ENCODE data around the gene ZXDA.
"Not testable (repeated sequence)": the region's sequence is repeated elsewhere in the genome, so short reads cannot be mapped to it uniquely, and the experiment has no call there.

The ZXDA gene

DNA sequence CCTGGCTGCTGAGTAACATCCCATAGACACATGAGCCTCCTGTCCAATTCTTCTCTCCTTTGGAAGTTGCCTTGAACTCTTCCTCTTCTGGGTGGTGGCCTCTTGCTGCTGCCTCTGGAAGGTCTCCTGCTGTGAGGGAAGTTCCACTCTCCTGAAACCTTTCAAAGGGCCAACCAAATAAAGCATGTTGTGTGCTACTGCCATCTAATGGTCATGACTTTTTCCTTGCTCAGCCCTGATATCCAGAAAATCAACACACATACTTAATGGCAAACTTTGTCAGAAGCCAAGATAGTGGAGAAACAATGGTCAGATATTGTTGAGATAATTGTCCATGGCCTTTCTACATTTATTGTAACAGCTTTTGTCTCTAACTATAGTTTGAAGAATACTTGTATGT, 19.1 kb upstream of the ZXDA start:
- Histone ChIP-seq H3K36me3 (ENCODE audit: control insufficient read depth, insufficient read depth, low read length) (no peaks in the 10 kb centered on the region), H3K4ac (ENCODE audit: low read depth, low read length) (no peak overlapping the region), H3K56ac (ENCODE audit: low read length) (no peak overlapping the region), H3K18ac (ENCODE audit: low read length) (no peak overlapping the region), H2BK5ac (ENCODE audit: low read length) (no peak overlapping the region), H2AK5ac (ENCODE audit: low read length) (no peak overlapping the region), H3K9ac (ENCODE audit: low read length) (no peak overlapping the region), H3K23ac (ENCODE audit: low read length) (no peak overlapping the region), H3K4me1 (ENCODE audit: control insufficient read depth, low read depth, low read length) (no peaks in the 10 kb centered on the region), H3K79me2 (ENCODE audit: control insufficient read depth, insufficient read depth, low read length) (no peaks in the 10 kb centered on the region), H3K4me3 (ENCODE audit: low read length) (no peak overlapping the region), H3K27me3 (ENCODE audit: insufficient read depth, low read length, poor library complexity) (no peaks in the 10 kb centered on the region), H2BK120ac (ENCODE audit: low read depth, low read length) (no peak overlapping the region), H3K4me2 (ENCODE audit: low read length) (no peak overlapping the region), H4K8ac (ENCODE audit: low read depth, low read length) (no peak overlapping the region), H3K27ac (ENCODE audit: low read depth, low read length) (no peak overlapping the region), H3K79me1 (ENCODE audit: low read length) (no peaks in the 10 kb centered on the region), H2BK15ac (replicated peaks; ENCODE audit: low read depth) (no peak overlapping the region), H4K5ac (ENCODE audit: low read length) (no peak overlapping the region)
- peak; percentile 38 for DNase-seq

DNA sequence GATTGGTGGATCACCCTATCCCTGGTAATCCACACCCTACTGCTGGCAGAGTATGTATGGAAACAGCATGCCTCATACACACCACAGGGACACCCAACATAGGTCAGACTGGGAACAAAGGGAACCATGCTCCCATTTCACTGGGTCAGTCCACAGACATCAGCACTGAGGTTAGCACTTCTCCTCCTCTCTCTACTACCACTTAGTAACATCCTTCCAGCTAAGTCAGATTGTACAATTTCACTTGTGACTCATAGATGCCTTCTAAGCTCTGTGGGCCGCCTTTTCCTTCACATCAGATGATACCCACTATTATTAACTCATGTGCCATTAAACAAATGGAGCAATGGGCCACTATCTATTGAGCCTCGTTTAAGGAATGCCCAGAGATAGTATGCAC, 15.5 kb upstream of the ZXDA start:
- Histone ChIP-seq H3K4me3 (ENCODE audit: low read length) (no peak overlapping the region), H3K18ac (ENCODE audit: low read length) (no peak overlapping the region), H3K9ac (ENCODE audit: low read length) (no peak overlapping the region), H3K56ac (ENCODE audit: low read length) (no peak overlapping the region), H3K4me2 (ENCODE audit: low read length) (no peak overlapping the region), H3K23ac (ENCODE audit: low read length) (no peak overlapping the region), H2BK120ac (ENCODE audit: low read depth, low read length) (no peak overlapping the region), H3K4me1 (ENCODE audit: control insufficient read depth, low read depth, low read length) (no peaks in the 10 kb centered on the region), H2AK5ac (ENCODE audit: low read length) (no peak overlapping the region), H3K79me1 (ENCODE audit: low read length) (no peaks in the 10 kb centered on the region), H3K27me3 (ENCODE audit: insufficient read depth, low read length, poor library complexity) (no peaks in the 10 kb centered on the region), H3K4ac (ENCODE audit: low read depth, low read length) (no peak overlapping the region), H3K36me3 (ENCODE audit: control insufficient read depth, insufficient read depth, low read length) (no peaks in the 10 kb centered on the region), H3K79me2 (ENCODE audit: control insufficient read depth, insufficient read depth, low read length) (no peaks in the 10 kb centered on the region), H2BK15ac (replicated peaks; ENCODE audit: low read depth) (no peak overlapping the region), H2BK5ac (ENCODE audit: low read length) (no peak overlapping the region), H4K5ac (ENCODE audit: low read length) (no peak overlapping the region), H4K8ac (ENCODE audit: low read depth, low read length) (no peak overlapping the region), H3K27ac (ENCODE audit: low read depth, low read length) (no peak overlapping the region)
- WGBS (ENCODE audit: extremely low coverage, insufficient coverage, low lambda C conversion rate): no CpG with 5 or more reads among the region's 2 CpGs
- no peak for DNase-seq

DNA sequence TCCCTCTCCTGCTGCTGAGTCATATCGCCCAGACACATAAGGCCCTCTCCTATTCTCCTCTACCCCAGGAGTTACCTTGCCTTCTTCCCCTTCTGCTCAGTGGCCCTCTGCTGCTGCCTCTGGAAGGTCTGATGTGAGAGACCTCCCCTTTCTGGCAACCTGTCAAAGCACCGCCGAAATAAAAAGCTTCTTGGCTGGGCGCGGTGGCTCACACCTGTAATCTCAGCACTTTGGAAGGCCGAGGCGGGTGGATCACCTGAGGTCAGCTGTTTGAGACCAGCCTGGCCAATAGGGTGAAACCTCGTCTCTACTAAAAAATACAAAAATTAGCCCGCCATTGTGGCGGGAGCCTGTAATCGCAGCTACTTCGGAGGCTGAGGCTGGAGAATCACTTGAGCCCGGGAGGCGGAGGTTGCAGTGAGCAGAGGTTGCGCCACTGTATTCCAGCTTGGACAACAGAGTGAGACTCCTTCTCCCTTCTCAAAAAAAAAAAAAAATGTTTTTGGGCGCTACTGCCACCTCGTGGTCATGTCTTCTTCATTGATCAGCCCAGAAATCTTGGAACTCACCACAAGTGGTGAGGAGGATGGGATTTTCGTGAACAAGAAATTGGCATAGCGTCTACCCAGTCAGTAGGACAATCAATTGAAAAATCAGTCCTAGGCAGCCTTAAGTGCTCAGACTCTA, 8.6 kb upstream of the ZXDA start:
- Histone ChIP-seq H3K56ac (ENCODE audit: low read length) (no peak overlapping the region), H3K4me2 (ENCODE audit: low read length) (no peak overlapping the region), H3K36me3 (ENCODE audit: control insufficient read depth, insufficient read depth, low read length) (no peaks in the 10 kb centered on the region), H2AK5ac (ENCODE audit: low read length) (no peak overlapping the region), H3K4me3 (ENCODE audit: low read length) (no peak overlapping the region), H2BK5ac (ENCODE audit: low read length) (no peak overlapping the region), H3K27me3 (ENCODE audit: insufficient read depth, low read length, poor library complexity) (no peaks in the 10 kb centered on the region), H4K8ac (ENCODE audit: low read depth, low read length) (no peak overlapping the region), H2BK120ac (ENCODE audit: low read depth, low read length) (no peak overlapping the region), H4K5ac (ENCODE audit: low read length) (no peak overlapping the region), H3K9ac (ENCODE audit: low read length) (no peak overlapping the region), H3K79me2 (ENCODE audit: control insufficient read depth, insufficient read depth, low read length) (no peaks in the 10 kb centered on the region), H3K79me1 (ENCODE audit: low read length) (no peaks in the 10 kb centered on the region), H2BK15ac (replicated peaks; ENCODE audit: low read depth) (no peak overlapping the region), H3K4me1 (ENCODE audit: control insufficient read depth, low read depth, low read length) (no peaks in the 10 kb centered on the region), H3K4ac (ENCODE audit: low read depth, low read length) (no peak overlapping the region), H3K18ac (ENCODE audit: low read length) (no peak overlapping the region), H3K27ac (ENCODE audit: low read depth, low read length) (no peak overlapping the region), H3K23ac (ENCODE audit: low read length) (no peak overlapping the region)
- DNase-seq: peak; percentile 2
- no CpG with 5 or more reads among the region's 19 CpGs for WGBS (ENCODE audit: extremely low coverage, insufficient coverage, low lambda C conversion rate)

DNA sequence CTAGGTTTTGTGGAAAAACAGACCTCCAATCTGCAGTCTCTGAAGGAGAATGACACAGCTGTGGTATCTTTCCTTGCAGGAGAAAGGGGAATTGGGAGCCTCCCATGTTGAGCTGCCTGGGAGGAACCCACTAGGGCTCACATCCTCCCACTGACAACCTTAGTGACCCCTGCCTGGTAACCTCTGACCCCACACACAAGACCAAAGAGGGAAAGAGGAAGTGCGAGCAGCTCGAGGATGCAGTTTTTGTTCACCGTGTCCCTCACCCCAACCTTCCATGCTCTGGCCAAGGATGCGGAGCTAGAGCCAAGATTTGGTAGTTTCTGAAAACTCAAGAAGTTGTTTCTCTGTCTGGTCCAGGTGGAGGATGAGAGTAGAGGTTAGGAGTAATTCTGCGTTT, 5.4 kb upstream of the ZXDA start:
- H3K56ac ChIP-seq (ENCODE audit: low read length): no peak overlapping the region
- no peak overlapping the region for H3K9ac ChIP-seq (ENCODE audit: low read length)
- no peak overlapping the region for H3K4me3 ChIP-seq (ENCODE audit: low read length)
- H3K4me1 ChIP-seq (ENCODE audit: control insufficient read depth, low read depth, low read length): no peaks in the 10 kb centered on the region
- H4K8ac ChIP-seq (ENCODE audit: low read depth, low read length): no peak overlapping the region
- H2BK15ac ChIP-seq (replicated peaks; ENCODE audit: low read depth): no peak overlapping the region
- WGBS (ENCODE audit: extremely low coverage, insufficient coverage, low lambda C conversion rate): no CpG with 5 or more reads among the region's 5 CpGs
- no peak overlapping the region for H3K27ac ChIP-seq (ENCODE audit: low read depth, low read length)
- no peaks in the 10 kb centered on the region for H3K27me3 ChIP-seq (ENCODE audit: insufficient read depth, low read length, poor library complexity)
- no peak overlapping the region for H3K18ac ChIP-seq (ENCODE audit: low read length)
- no peak for DNase-seq
- H2BK120ac ChIP-seq (ENCODE audit: low read depth, low read length): no peak overlapping the region
- no peaks in the 10 kb centered on the region for H3K36me3 ChIP-seq (ENCODE audit: control insufficient read depth, insufficient read depth, low read length)
- no peak overlapping the region for H2BK5ac ChIP-seq (ENCODE audit: low read length)
- H3K23ac ChIP-seq (ENCODE audit: low read length): no peak overlapping the region
- no peak overlapping the region for H2AK5ac ChIP-seq (ENCODE audit: low read length)
- no peaks in the 10 kb centered on the region for H3K79me2 ChIP-seq (ENCODE audit: control insufficient read depth, insufficient read depth, low read length)
- H3K4ac ChIP-seq (ENCODE audit: low read depth, low read length): no peak overlapping the region
- H4K5ac ChIP-seq (ENCODE audit: low read length): no peak overlapping the region
- H3K4me2 ChIP-seq (ENCODE audit: low read length): no peak overlapping the region
- no peaks in the 10 kb centered on the region for H3K79me1 ChIP-seq (ENCODE audit: low read length)

DNA sequence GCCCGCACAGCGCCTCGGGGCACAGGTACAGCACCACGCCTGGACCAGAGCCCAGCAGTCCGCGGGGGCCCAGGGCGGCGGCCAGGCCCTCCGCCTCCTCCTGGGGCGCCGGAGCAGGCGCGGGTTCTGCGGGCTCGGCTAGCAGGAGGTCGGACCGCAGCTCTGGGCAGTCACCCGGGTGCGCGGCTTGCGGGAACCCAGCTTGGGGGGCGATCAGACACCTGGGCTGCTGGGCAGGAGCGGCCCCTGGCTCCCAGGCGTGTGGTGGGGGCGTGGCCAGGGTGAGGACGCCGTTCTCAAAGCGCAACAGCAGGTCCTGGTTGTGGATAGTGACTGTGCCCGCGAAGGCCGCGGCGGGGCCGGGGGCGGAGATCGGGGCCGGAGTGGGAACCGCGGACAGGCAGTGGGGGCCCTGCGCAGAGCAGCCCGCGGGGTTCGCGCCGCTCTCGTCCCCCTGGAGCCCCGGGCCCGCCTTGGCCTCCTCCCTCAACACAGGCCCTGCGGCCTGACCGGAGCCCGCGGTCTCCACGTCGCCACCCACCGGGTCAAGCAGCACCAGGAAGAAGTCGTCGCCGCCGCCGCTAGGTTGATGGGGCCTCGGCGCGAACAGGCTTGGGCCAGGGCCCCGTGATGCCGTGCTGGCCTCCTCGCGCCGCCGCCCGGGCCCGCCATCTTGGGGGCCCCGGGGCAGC, 517 bp downstream of the ZXDA start:
- H3K36me3 ChIP-seq (ENCODE audit: control insufficient read depth, insufficient read depth, low read length); H3K4me3 ChIP-seq (ENCODE audit: low read length); H2AK5ac ChIP-seq (ENCODE audit: low read length); H3K79me1 ChIP-seq (ENCODE audit: low read length); H4K8ac ChIP-seq (ENCODE audit: low read depth, low read length); H3K9ac ChIP-seq (ENCODE audit: low read length); H3K4ac ChIP-seq (ENCODE audit: low read depth, low read length); H3K18ac ChIP-seq (ENCODE audit: low read length); H3K23ac ChIP-seq (ENCODE audit: low read length); H3K27ac ChIP-seq (ENCODE audit: low read depth, low read length); H3K56ac ChIP-seq (ENCODE audit: low read length); H4K5ac ChIP-seq (ENCODE audit: low read length); H2BK5ac ChIP-seq (ENCODE audit: low read length); H3K4me2 ChIP-seq (ENCODE audit: low read length); H3K4me1 ChIP-seq (ENCODE audit: control insufficient read depth, low read depth, low read length); H3K27me3 ChIP-seq (ENCODE audit: insufficient read depth, low read length, poor library complexity); H3K79me2 ChIP-seq (ENCODE audit: control insufficient read depth, insufficient read depth, low read length); H2BK15ac ChIP-seq (replicated peaks; ENCODE audit: low read depth); H2BK120ac ChIP-seq (ENCODE audit: low read depth, low read length): not testable (repeated sequence)
- no CpG with 5 or more reads among the region's 72 CpGs for WGBS (ENCODE audit: extremely low coverage, insufficient coverage, low lambda C conversion rate)
- DNase-seq: peak; percentile 1
